NCI-H526 (cell line): ENCODE results near the gene GLP2R.

Experiments
- DNase-seq, 2 experiments: peaks; one replicate each; lab custom pipeline; 2025; lab: John Stamatoyannopoulos, UW

The GLP2R gene

GRCh38 chr17:9922012-9922848, 96.5 kb downstream of the GLP2R start:
- no peak for DNase-seq

- peak; percentile 77 to 86 for DNase-seq
Observed at GRCh38 chr17:9924735-9925191, 99.0 kb downstream of the GLP2R start.

- no peak for DNase-seq
Observed at GRCh38 chr17:9925457-9925856, 99.7 kb downstream of the GLP2R start.

- no peak for DNase-seq
Observed at GRCh38 chr17:9926150-9926804, 100.6 kb downstream of the GLP2R start.

GRCh38 chr17:9928601-9929333, 103.0 kb downstream of the GLP2R start:
- DNase-seq, result peak in 1 of 2 experiments; percentile 42

GRCh38 chr17:9929871-9930270, 104.1 kb downstream of the GLP2R start:
- no peak for DNase-seq

GRCh38 chr17:9931144-9931741, 105.5 kb downstream of the GLP2R start:
- no peak for DNase-seq

GRCh38 chr17:9932491-9932890, 106.8 kb downstream of the GLP2R start:
- DNase-seq, result no peak

- no peak for DNase-seq
Observed at GRCh38 chr17:9934331-9934730, 108.6 kb downstream of the GLP2R start.

GRCh38 chr17:9935408-9935807, 109.7 kb downstream of the GLP2R start:
- no peak for DNase-seq

- DNase-seq, result no peak
Observed at GRCh38 chr17:9936095-9936494, 110.4 kb downstream of the GLP2R start.

GRCh38 chr17:9937241-9937761, 111.6 kb downstream of the GLP2R start:
- no peak for DNase-seq

GRCh38 chr17:9937901-9938300, 112.2 kb downstream of the GLP2R start:
- no peak for DNase-seq

GRCh38 chr17:9938764-9939163, 113.0 kb downstream of the GLP2R start:
- DNase-seq, result no peak

GRCh38 chr17:9940841-9941240, 115.1 kb downstream of the GLP2R start:
- DNase-seq, result no peak

GRCh38 chr17:9941305-9941704, 115.6 kb downstream of the GLP2R start:
- DNase-seq, result peak in 1 of 2 experiments; percentile 75
